ENCODE measurements around the gene CAP2.

Gene CAP2

GRCh38 chr6:17392978-17393891, at the start of gene CAP2:
Gene CAP2 (plus strand): TSS chr6:17393595. CDS start chr6:17421556, 27,961 bp downstream.
- no peak for DNase-seq (ENCODE audit: low read depth in 2 of 2)

DNA sequence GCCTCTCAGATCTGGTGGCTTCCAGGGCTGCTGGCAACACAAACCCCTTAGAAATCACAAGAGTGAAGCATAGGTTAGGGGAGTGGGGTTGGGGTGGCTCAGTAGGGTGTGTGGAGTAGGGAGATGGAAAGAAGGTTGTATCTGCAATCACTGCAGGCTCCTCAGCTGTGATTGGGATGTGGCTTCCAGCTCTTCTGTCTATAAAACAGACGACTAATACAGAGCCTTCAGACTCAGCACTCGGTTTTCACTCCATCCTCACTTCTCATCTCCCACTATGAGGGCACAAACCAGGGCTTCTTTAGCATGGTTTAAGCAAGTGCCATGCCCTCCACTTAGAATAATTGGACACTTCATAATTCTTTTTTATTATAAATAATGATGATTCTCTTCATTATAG, 46.4 kb upstream of the CAP2 start:
- DNase-seq (ENCODE audit: low read depth in 2 of 2): no peak

GRCh38 chr6:17349427-17349826, 44.0 kb upstream of the CAP2 start:
- DNase-seq (ENCODE audit: low read depth in 2 of 2): no peak

- no peak for DNase-seq (ENCODE audit: low read depth in 2 of 2)
Observed at GRCh38 chr6:17352302-17352701, 41.1 kb upstream of the CAP2 start.

DNA sequence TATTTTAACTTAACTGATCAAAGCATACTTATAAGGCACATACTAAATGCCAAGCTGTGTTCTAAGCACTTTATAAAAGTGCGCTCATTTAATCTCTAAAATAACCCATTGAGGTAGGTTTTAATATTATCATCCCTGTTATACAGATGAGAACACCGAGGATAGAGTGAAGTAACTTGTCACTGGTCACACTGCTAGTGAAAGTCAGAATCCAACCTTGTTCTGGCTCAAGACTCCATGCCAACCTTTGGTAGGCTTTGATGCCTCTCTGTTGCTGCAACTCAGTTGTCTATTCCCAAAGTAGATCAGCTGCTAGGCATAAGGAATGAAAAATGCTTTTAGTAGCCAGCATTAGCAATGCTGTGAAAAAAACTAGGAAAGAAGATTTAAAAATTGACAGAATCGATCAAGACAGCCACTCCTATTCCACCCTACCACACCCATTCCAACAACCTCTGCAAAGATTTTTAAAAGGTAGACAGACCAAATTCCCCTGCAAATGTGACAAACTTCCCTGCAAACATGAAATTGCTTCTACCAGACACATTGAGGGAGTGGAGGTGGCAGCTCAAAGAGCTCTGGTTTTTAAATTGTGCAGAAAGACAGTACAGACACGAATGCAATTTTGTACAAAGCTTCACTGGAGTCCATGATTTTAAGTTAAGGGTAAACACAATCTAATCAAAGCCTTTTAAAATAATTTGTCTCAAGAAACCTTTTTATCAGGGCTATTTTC, 39.8 kb upstream of the CAP2 start:
- DNase-seq (ENCODE audit: low read depth in 2 of 2): no peak

- no peak for DNase-seq (ENCODE audit: low read depth in 2 of 2)
Observed at GRCh38 chr6:17354700-17355403, 38.5 kb upstream of the CAP2 start.

DNA sequence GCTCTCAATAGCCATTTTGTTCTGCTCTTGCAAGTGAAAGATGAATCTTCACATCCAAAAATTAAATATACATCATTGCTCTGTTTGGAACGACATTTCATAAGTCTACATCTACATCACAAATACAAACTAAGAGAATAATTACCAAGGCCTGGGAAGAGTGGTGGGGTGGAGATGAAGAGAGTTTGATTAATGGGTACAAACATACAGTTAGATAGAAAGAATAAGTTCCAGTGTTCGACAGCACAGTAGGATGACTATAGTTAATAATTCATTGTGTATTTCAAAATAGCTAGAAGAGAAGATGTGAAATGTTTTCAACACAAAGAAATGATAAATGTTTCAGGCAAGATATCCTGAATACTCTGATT, 38.0 kb upstream of the CAP2 start:
- no peak for DNase-seq (ENCODE audit: low read depth in 2 of 2)

GRCh38 chr6:17358515-17358914, 34.9 kb upstream of the CAP2 start:
- DNase-seq (ENCODE audit: low read depth in 2 of 2): no peak

GRCh38 chr6:17360564-17360963, 32.8 kb upstream of the CAP2 start:
- DNase-seq (ENCODE audit: low read depth in 2 of 2): no peak

DNA sequence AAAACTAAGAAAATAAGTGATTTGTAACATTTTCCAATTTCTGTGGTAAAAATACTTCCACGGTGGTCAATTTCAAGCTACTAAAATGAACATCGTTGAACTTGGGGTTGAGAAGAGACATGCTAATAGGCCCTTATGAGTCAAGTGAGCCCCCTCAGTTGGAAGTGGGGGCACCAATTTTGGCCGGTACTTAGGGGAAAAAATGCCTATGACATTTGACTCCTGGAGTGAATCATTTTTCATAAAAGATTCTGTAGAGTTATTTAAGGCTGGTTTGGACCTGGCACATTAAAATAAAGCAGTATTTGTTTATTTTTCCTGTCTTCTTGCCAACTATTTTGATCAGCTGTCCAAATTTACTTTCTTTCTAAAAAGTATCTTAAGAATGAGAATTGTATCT, 32.4 kb upstream of the CAP2 start:
- DNase-seq (ENCODE audit: low read depth in 2 of 2): no peak

DNA sequence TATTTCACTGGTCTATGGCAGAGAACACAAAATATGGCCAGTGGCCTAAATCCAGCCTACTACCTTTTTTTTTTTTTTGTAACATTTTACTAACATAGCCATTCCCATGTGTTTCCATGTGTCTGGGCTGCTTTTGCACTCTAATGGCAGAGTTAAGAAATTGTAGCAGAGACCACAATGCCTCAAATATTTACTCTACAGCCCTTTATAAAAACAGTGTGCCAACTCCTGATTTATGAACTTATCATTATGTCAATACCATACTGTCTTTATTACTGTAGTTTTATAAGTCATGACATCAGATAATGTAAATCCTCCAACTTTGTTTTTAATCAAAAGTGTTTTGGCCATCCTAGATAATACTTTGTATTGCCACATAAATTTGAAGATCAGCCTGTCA, 27.4 kb upstream of the CAP2 start:
- no peak for DNase-seq (ENCODE audit: low read depth in 2 of 2)

- DNase-seq (ENCODE audit: low read depth in 2 of 2): no peak
Observed at GRCh38 chr6:17367868-17368267, 25.5 kb upstream of the CAP2 start.

GRCh38 chr6:17381424-17382147, 11.8 kb upstream of the CAP2 start:
- no peak for DNase-seq (ENCODE audit: low read depth in 2 of 2)

- DNase-seq (ENCODE audit: low read depth in 2 of 2): no peak
Observed at GRCh38 chr6:17385660-17386059, 7.7 kb upstream of the CAP2 start.

DNA sequence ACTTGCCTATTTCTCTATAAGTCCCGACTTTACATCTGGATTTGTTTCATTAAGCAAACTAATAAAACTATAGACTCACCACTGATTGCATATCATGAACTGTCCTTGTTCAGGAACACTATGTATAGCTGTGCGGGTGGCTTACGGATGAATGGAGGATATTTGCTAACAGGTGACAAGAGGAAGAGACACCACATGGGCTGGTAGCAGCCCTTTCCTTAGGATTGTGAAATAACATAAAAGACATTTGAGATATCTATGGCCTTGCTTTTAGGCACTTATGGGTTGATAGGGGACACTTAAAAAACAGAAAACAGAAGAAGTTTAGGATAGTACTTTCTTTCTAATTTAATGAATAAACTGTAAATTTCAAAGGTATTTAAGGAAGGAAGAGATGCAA, 5.0 kb upstream of the CAP2 start:
- DNase-seq (ENCODE audit: low read depth in 2 of 2): no peak

DNA sequence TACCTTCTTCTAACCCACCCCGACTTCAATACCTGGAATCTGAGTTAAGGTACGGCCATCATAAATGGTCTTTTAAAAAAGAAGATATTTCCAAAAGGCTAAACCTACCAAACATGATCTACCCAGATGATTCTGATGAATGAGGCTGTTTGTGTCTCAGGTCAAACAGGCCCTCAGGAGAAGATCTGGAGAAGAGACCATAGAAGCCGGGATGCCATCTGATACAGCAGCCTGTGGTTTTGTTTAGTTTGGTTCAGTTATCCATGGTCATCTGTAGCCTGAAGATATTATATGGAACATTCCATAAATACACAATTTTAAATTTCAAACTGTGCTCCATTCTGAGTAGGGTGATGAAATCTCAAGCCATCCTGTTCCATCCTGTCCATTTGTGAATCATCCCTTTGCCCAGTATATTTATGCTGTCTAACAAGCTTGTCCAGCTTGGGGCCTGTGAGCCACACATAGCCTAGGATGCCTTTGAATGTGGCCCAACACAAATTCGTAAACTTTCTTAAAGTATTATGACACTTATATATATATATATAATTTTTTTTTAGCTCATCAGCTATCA, 4.0 kb upstream of the CAP2 start:
- DNase-seq (ENCODE audit: low read depth in 2 of 2): no peak

DNA sequence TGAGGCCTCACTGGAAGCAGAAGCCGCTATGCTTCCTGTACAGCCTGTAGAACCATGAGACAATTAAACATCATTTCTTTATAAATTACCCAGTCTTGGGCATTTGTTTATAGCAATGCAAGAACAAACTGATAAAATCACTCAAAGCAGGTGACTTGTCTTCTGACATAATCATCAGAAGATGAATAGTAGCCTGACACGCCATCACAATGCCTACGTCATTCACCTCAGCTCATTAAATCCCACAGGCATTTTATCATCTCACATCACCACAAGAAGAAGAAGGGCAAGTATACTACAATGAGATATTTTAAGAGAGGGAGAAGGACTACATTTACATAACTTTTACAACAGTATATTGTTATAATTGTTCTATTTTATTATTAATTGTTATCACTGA, 3.1 kb upstream of the CAP2 start:
- no peak for DNase-seq (ENCODE audit: low read depth in 2 of 2)

DNA sequence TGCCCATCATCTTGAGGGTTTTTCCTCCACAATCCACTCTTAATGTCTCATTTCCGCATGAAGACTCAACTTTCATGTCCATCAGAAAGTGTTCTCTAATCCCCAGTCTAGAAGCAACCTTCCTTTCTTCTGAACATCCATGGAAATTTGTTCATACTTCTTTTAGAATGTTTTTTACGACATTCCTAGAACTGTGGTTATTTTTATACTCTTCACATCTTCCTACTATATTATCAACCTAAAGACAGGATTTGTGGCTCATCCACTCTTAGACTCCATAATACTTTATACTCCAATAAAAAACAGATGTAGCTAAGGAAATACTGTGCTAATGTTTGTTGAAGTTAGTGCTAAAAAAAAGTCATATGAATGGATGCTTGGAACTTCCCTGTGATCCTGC, 1.4 kb upstream of the CAP2 start:
- no peak for DNase-seq (ENCODE audit: low read depth in 2 of 2)

- DNase-seq (ENCODE audit: low read depth in 2 of 2): no peak
Observed at GRCh38 chr6:17393892-17394631, 667 bp downstream of the CAP2 start.

DNA sequence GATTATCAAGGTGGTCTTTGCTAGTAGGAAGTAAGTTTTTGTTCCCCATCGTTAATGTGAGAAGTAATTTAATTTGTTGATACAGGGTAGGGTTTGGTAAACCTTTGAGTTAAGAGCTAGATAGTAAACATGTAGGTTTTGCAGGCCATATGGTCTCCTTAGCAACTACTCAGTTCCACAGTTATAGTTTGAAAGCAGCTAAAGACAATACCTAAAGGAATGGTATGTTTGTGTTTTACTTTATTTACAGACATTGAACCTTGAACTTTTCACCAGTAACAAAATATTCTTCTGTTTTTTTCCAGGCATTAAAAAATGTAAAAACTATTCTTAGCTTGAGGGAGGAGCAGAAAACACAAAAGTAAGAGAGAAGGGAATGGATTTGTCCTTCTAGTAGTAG, 1.7 kb downstream of the CAP2 start:
- DNase-seq (ENCODE audit: low read depth in 2 of 2): no peak

DNA sequence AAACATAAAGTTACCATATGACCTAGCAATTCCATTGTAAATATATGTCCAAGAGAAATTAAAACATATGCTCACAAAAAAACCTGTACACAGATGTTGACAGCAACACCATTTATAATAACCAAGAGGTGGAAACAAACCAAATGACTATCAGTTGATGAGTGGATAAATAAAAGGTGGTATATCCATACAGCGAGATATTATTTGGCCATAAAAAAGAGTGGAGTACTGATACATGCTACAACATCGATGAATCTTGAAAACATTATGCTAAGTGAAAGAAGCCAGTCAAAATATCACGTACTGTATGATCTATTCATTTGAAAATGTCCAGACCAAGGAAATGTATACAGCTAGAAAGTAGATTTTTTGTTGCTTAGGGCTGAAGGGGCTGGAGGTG, 2.9 kb downstream of the CAP2 start:
- no peak for DNase-seq (ENCODE audit: low read depth in 2 of 2)

Data from stimulated activated CD8-positive, alpha-beta memory T cell treated with anti-CD3 and anti-CD28 coated beads, Interleukin-15, amount 100 ng/mL, for 48 hours (primary cell).